GM19467 (cell line): ENCODE measurements around the gene STOM.

Experiments
- ATAC-seq: cut with Tn5 transposase; IDR thresholded peaks from one replicate; pipeline ENCODE4 v1.9.1; 2021; ENCODE audit warnings: mild to moderate bottlenecking, moderate library complexity; ENCODE audit not compliant: unreplicated experiment

Gene STOM

DNA sequence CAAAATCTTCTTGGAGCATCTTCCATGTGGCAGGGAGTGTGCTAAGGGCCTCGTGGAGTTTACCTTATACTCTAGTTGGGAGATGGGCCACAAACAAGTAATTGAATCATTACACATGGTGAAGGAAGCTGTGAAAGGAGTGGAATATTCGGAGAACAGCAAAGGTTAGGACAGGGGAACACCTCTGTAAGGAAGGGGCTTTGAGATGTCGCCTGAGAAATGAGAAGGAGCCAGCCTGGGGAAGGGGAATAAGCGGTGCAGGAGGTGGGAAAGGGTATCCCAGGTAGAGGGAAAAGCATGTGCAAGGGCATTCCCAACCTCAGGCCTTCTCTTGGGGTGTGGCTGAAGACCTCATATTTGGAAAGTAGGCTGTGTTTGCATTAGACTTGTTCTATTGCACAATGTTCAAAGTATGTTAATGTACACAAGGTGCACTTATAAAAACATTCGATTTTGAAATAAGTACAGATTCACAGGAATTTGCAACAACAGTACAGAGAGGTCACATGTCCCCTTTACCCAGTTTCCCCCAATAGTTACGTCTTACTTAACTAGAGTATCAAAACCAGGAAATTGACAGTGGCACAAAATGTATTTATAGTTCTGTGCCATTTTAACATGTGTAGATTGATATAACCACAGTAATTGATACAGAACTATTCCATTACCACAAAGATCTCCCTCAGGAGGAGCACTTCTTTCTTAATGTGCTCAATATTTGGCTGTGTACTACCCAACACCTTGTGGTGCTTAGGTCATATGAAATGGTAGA is 2.4 kb upstream of the STOM start:
- ATAC-seq, result no peak

DNA sequence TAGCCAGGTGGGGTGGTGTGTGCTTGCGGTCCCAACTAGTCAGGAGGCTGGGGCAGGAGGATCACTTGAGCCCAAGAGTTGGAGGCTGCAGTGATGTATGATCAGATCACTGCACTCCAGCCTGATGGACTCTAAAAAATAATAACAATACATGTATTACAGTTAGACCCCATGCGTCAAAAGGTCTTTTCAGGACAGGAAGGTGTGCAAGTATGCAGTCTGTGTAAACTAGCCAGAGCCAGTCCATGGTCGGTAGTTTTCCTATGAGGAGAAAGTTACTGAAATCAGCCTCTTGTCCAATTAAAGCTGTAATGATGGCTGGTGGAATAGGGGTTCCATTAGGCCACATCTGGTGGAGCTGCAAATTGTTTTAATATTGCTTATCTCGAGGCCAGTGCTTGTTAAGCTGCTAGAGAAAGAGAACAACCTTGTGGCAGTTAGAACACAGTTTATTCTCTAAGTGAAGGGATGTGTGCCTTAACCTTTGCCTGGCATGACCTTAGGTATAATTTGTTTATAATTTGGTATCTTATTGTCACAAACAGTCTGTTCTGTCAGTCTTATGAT is 1.5 kb upstream of the STOM start:
- ATAC-seq, result no peak

DNA sequence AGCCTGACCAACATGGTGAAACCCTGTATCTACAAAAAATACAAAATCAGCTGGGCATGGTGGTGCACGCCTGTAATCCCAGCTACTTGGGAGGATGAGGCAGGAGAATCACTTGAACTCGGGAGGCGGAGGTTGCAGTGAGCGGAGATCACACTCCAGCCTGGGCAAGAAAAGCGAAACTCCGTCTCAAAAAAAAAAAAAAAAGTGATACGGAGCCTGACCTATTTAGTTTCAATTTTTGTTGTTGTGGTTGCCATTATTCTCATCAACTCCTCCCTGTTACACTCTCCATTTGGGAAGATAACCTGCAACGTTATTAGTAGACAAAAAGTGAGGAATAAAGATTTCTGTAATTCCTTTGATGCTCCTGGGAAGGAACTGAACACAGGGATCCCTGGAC is 1.3 kb downstream of the STOM start:
- ATAC-seq, result no peak

DNA sequence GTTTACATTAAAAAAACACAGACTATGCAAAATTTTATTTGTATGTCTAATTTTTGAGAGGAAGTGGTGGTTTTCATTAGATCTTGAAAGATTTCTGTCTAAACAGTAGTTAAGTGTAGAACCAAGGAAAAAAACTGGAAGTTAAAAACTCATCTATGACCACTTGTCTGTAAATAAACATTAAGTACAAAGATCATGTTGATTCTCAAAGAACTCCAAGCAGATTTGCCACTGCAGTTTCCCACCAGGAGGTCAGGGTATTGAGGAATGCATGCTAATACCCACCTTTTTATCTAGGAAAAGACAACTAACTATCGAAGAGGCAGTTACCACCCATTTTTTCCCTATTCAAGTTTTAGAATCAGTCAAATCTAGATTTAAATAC is 1.9 kb downstream of the STOM start:
- no peak for ATAC-seq

DNA sequence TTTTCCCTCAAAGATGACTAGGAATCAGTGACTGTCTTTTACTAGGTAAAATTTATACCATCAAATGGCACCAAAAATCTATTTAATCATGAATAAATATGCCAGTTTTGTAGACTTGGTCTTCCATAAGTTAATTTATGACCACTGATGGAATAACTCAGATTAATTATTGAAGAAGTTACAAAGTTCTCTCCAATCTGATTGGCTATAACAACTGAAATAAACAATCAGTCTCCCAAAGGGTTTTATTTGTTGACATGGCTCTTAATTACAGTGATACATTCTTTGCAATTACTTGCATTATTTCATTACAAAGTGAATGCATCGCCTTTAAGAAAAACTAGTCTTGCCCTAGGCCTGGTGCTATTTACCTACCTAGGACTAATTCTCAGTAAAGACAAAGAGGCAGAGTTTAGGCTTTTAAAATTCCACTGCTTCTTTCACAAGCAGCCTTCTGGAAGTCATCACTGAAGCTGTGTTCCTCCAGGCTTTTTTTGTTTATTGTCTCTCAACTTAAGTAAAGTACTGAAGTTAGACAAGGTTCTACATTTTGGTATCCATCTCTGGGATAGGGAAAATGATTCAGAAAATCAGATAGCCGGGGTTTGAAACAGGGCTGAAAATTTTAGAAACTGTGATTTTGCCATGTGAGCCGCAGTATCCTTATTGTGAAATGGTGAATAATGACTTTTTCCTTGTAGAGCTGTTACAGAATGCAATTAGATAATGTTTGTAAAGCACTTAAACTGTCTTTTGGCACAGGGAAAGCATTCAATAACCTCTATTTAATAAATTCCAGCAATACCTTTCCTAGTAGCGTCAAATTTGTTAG is 2.5 kb downstream of the STOM start:
- ATAC-seq, result no peak

DNA sequence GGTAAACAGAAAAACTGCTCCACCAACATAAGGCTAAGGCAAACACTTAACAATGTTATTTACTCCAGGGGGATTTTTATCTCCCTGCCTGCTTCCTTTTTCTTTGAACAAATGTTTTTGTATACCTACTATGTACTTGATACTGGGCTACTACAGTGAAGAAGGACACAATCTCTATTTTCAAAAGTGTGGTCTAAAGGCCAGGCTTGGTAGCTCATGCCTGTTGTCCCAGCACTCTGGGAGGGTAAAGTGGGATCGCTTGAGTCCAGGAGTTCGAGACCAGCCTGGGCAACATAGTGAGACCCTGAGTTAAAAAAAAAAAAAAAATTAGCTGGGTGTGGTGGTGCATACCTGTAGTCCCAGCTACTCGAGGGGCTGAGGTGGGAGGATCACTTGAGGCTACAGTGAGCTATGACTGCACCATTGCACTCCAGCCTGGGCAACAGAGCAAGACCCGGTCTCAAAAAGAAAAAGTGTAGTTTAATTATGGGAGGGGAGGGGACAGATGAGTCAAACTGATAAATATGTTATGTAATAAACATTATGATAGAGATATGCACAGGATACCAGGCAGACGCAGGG is 3.3 kb downstream of the STOM start:
- no peak for ATAC-seq

DNA sequence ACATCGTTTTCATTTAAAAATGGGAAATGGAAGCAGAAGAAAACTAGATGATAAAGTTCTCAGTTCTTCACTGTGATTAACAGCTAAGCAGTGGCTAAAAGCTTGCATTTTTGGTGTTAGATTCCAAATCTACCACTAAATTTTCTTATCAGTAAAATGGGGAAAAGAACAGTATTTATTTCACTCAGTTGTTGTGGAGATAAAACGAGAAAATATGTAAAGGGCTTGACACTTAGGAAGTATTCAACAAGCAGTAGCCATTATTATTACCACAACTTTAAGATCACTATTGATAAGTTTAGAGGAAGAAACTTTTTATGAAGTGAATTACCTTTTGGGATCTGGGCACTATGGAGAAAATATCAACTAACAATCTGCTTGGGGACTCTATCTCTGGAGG is 4.5 kb downstream of the STOM start:
- ATAC-seq, result no peak

DNA sequence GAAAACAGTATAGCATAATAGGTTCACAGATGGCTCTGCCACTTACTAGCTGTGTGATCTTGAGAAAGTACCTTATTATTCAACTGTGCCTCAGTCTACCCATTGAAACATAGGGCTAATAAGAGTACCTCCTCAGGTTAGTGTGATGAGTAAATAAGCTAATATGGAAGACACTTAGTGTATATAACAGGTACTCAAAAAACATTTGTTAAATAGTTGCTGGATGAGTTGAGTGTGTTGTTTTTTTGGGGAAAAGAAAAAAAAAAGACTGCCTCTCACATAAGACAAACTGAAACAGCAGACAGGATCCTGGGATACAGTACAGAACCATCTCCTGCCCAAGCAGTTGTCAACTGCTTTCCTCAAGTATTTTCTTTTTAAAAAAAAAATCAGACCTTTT is 5.2 kb downstream of the STOM start:
- ATAC-seq, result no peak

DNA sequence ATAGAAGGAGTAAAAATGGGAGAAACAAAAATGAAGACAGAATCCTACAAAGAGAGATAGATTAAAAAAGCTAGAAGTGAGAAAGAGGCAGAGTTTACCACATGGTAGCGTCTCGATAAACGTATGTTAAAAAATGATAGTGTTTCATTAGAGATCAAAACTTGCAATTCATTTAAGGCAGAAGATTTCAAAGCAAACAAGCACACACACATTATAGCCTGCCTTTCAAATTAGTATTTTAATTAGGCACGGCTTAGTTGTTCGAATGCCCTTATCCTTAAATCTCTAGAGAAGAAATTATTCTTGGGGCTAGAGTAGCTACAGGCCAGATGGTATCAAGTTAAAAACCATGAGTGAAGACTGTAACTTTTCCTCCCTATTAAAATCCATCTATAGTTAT is 6.0 kb downstream of the STOM start:
- no peak for ATAC-seq

DNA sequence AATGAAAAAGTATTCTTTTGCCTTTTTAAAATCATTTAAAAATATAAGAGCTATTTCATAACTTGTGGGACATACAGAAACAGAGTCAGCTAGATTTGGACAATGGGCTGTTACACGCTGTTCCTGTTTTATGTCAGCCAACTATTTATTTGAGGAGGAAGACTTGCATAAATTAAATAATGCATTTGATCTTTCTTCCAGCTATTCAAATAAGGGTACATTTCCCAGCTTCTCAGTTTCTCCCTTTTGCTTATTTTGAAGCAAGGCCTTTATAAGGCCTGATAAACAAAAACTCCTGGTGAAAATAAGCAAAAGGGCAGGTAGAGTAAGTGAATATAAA is 6.5 kb downstream of the STOM start:
- ATAC-seq, result no peak

DNA sequence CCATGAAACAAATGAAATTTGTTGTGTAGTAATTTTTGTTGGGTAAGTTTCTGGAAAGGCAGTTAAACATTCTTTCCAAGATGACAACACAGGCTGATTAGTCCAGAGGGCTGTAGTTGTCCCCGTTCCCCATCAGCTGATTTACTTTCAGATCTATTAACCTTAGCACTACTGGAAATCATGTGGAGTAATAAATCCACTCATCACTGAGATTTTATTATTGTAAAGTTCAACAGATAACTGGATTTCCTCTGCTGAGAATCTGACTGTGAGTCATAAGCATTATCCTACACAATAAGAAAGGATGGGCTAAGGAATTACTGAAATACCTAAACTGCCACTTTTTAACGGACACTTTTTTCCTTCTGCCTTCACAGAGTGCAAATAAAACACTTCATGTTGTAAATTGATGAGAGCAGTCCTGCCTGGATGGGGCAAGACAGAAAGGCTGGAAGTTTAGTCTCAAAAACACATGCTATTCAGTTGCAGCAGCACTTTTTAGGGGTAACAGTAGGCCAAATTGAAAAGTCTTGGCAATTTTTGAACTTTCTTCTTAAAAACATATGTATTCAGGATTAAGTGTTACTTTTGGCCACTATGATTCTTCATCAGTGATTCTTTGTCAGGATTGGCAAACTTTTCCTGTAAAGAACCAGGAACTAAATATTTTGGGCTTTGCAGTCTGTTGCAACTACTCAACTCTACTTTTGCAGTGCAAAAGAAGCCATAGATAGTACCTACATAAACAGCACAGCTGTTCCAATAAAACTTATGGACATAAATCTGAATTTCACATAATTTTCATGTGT is 7.0 kb downstream of the STOM start:
- no peak for ATAC-seq

DNA sequence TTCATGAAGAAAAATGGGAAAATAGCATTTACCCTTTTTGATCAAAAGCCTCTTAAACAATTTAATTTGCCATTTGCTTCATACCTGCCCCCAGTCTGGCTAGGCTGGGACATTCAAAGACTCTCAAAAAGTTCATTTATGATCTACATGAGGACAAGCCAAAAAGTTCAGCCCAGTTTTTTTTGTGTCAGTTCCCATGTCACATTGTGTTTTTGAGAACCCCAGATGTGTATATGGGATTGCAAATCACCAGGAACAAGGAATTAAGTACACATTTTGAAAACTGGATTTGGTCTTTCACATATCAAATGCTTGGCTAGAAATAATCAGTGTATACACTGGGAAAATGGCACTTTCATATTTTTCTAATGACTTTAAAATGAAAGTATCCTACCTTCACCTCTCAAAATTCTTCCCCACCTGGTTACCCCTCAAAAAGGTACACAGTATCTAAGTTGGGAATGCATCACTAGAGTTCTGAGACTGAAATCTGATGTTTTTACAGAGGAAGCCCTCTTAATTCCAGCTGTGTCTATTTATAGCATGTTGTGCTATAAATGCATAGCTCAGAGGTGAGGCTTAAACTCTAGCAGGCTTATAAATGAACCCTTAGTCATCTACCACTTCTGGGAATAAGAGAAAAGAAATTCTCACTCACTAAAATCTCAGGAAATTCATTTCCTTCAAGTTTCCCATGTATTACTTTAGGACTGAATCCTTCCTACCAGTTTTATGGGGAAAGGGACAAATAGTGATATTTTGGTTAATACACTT is 9.3 kb downstream of the STOM start:
- ATAC-seq, result no peak

DNA sequence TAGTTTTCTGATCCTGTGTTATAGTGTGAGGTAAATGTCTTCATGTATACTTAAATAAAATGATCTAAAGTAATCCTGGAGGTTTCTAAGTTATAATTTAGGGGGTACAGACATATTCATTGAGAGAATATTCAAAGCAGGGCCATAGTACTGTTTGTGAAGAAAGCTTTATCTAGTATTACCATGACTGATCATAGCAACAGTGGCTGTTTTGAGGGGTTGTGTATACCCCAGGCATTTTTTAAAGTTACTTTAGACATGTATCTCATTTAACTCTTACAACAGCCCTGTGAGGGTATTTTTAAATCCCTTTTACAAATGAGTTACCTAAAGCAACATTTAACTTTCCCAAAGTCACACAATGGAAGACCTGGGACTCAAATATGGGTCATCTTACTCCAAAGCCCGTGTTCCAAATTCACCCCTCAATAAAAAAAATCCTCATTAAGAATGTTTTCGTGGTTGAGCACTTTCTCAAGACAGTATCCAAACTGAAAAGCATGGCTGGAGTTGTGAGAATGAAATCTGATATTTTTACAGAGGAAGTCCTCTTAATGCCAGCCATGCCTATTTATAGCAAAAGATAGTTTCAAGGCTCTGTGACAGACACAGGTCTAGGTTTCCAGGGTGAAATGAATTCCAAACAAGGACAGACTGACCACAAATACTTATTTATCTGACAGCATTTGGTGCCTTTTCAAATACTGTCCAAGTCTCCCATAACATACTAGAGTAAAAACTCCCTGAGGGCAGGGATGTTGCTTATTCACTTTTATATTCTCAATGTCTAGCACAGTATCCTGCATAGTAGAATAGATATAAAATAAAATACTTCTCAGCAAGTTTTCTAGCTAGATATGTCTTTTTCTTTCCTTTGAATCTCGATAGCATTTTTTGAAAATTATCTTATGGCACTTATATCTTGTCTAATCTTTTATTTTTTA is 10.4 kb downstream of the STOM start:
- no peak for ATAC-seq

DNA sequence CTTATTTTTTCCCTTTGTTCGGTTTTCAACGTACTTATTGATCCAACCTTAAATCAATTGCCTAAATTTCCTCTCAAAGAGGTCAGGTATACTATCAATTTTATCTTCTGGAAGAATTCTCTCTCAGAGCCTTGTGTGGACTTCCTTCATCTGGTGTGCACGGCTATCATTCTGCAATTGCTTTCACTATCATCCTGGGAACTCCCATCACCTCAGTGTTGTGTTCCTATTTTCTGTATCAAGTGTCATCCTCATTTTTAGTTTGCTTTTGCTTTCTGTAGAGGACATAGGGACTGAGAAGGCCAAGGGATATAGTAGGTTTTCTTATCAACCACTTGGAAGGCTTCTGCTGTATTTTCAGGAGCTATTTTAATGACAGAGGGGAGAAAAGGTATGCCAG is 11.3 kb downstream of the STOM start:
- ATAC-seq, result no peak

DNA sequence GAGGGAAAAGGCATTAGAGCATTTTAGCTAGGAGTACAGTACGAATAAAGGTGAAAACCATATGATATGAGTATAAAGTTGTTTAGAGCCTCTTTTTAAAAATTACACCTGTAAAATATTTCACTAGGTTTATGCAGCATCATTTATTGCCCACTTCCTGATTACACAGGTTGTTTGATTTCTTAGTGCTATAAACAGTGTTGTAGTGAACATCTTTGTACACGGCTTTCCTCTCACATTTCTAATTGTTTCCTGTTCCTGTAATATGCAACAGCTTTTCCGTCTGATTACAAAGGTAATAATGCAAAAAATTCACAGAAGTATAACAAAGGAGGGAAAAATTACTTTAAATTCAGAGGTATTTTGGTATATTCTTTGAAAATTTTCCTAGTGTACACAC is 13.0 kb downstream of the STOM start:
- no peak for ATAC-seq

DNA sequence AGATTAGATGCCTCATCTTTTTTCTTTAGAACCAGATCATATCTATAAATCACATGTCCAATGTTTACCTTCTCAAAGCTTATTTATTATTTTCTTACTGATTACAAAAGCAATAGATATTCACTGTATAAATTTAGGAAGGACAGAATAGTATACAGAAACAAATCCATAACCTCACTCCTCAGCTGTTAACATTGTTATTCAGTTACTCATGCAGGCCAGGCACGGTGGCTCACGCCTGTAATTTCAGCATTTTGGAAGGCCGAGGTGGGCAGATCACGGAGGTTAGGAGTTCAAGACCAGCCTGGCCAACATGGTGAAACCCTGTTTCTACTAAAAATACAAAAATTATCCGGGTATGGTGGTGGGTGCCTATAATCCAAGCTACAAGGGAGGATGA is 15.3 kb downstream of the STOM start:
- ATAC-seq, result no peak

DNA sequence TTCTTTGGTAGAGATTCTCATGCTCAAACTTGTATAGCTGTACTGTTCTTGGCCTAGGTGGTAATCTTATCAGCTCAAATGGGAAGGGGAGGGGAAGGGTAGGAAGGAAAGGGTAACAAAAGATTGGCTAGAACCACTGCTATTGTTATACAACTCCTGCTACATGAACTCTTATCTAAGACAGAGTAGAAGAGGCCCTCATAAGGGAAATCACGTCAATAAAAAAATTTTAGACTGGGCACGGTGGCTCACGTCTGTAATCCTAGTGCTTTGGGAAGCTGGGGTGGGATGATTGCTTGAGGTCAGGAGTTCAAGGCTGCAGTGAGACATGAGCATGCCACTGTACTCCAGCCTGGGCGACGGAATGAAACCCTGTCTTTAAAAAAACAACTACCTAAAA is 15.9 kb downstream of the STOM start:
- no peak for ATAC-seq

DNA sequence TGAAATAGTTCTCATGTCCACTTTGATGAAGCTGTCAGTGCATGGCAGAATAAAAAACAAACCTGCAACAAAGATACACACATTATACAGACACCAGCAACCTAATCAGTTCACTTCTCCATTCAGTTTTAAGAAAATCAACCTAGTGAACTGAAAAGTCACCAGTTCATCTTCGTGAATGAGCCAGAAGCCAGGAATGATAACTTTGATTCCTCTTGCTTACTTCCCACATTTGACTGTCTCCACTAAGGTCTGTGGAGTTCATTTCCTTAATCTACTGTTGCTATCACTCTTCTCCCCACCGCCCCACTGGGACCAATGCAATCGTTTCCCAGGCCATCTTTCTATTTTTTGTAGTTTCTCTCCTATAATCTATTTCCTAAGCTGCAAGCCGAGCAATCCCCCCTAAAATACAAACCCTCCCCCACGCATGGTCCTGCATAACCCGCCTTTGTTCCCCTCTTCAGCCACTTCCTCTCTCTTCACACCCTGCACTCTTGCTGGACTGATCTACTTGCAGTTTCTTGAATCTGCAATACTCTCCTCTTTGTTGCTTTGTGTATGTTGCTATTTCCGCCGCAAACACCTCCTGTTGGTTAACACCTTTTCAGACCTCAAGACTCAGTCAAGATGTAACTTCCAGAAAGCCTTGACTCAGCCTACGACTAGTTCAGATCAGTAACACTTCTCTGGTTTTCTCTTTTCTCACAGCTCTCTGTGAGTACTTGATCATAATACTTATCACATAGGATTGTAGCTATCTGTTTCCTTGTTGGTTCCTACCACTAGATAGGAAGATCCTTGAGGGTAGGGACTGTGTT is 16.6 kb downstream of the STOM start:
- peak; percentile 99 for ATAC-seq
